Loucy (cell line): ENCODE data around the gene MYMX.

Experiments
- H2AFZ ChIP-seq: fragments of 200-600 bp; sonication (generic); 2 replicates; pipeline ENCODE4 v1.6.0; 2016; ENCODE audit warnings: antibody characterized with exemption, mild to moderate bottlenecking, low read length, moderate library complexity
- H3F3A ChIP-seq: fragments of 200-600 bp; 2 replicates; pipeline ENCODE4 v1.6.0; 2016; ENCODE audit warnings: antibody characterized with exemption, low read depth, mild to moderate bottlenecking
- H3K27me3 ChIP-seq: fragments of 200-600 bp; sonication (generic); 2 replicates; pipeline ENCODE4 v1.6.1; 2014; ENCODE audit warnings: low read length, mild to moderate bottlenecking; ENCODE audit not compliant: insufficient read depth, poor library complexity, severe bottlenecking
- H3K36me3 ChIP-seq: fragments of 200-600 bp; sonication (generic); 2 replicates; pipeline ENCODE4 v1.6.1; 2016; ENCODE audit warnings: low read length; ENCODE audit not compliant: insufficient read depth
- H3K4me1 ChIP-seq: fragments of 200-600 bp; sonication (generic); 2 replicates; pipeline ENCODE4 v1.5.1; 2014; ENCODE audit warnings: low read length, mild to moderate bottlenecking; ENCODE audit not compliant: insufficient read depth, poor library complexity, severe bottlenecking
- H3K4me2 ChIP-seq: fragments of 200-600 bp; sonication (generic); 2 replicates; pipeline ENCODE4 v1.6.0; 2014; ENCODE audit warnings: antibody characterized with exemption, low read length, low read depth, mild to moderate bottlenecking; ENCODE audit not compliant: poor library complexity, severe bottlenecking
- H3K4me3 ChIP-seq: fragments of 200-600 bp; sonication (generic); 2 replicates; pipeline ENCODE4 v1.5.1; 2014; ENCODE audit warnings: low read length, mild to moderate bottlenecking, mixed read lengths; ENCODE audit not compliant: poor library complexity, severe bottlenecking
- H3K79me2 ChIP-seq: fragments of 200-600 bp; sonication (generic); 2 replicates; pipeline ENCODE4 v1.6.1; 2014; ENCODE audit warnings: low read length; ENCODE audit not compliant: insufficient read depth
- H3K9ac ChIP-seq: fragments of 200-600 bp; sonication (generic); 2 replicates; pipeline ENCODE4 v1.6.0; 2014; ENCODE audit warnings: mild to moderate bottlenecking, low read depth, low read length, moderate library complexity; ENCODE audit not compliant: poor library complexity, severe bottlenecking
- H3K9me2 ChIP-seq: fragments of 200-600 bp; sonication (generic); replicated peaks from 2 replicates; pipeline ENCODE4 v1.6.1; 2016; ENCODE audit warnings: low read depth, low read length, mixed read lengths
- H3K9me3 ChIP-seq: fragments of 200-600 bp; sonication (generic); 2 replicates; pipeline ENCODE4 v1.6.1; 2014; ENCODE audit warnings: mild to moderate bottlenecking, antibody characterized with exemption, low read length, low read depth; ENCODE audit not compliant: insufficient read depth
- H4K20me1 ChIP-seq: fragments of 200-600 bp; sonication (generic); 2 replicates; pipeline ENCODE4 v1.6.0; 2014; ENCODE audit warnings: antibody characterized with exemption, low read length, mild to moderate bottlenecking; ENCODE audit not compliant: insufficient read depth, poor library complexity, severe bottlenecking
- CTCF ChIP-seq: fragments of 200-600 bp; sonication (generic); conservative IDR thresholded peaks from 2 replicates; pipeline ENCODE4 v1.5.1; 2014; ENCODE audit warnings: mild to moderate bottlenecking, antibody characterized with exemption, low read length
- EZH2phosphoT487 ChIP-seq: fragments of 200-600 bp; IDR thresholded peaks from 2 replicates; pipeline ENCODE4 v1.6.1; 2018; ENCODE audit warnings: antibody characterized with exemption, mild to moderate bottlenecking, moderate library complexity, borderline replicate concordance

MYMX gene

GRCh38 chr6:44235269-44235668, 18.5 kb downstream of the MYMX start:
- Histone ChIP-seq H3K9me3 (no peaks in the 10 kb centered on the region), H4K20me1 (no peaks in the 10 kb centered on the region), H3K27me3 (no peaks in the 10 kb centered on the region), H3K4me1 (no peaks in the 10 kb centered on the region), H2AFZ (no peak overlapping the region), H3K9me2 (no peaks in the 10 kb centered on the region), H3K79me2 (no peaks in the 10 kb centered on the region), H3F3A (no peaks in the 10 kb centered on the region), H3K9ac (no peak overlapping the region), H3K36me3 (peaks cover 5% of the 10 kb centered on the region; the same call in 1 of the 2 replicates), H3K4me2 (no peak overlapping the region), H3K4me3 (no peak overlapping the region)
- TF ChIP-seq EZH2phosphoT487 (no peak), CTCF (no peak)

GRCh38 chr6:44235891-44236516, 19.3 kb downstream of the MYMX start:
- no peaks in the 10 kb centered on the region for H3F3A ChIP-seq
- H2AFZ ChIP-seq: no peak overlapping the region
- H3K4me2 ChIP-seq: no peak overlapping the region
- TF ChIP-seq EZH2phosphoT487 (no peak), CTCF (no peak)
- no peaks in the 10 kb centered on the region for H4K20me1 ChIP-seq
- H3K36me3 ChIP-seq: no peaks in the 10 kb centered on the region; the same call in 1 of the 2 replicates
- H3K9me3 ChIP-seq: no peaks in the 10 kb centered on the region
- no peaks in the 10 kb centered on the region for H3K9me2 ChIP-seq
- H3K79me2 ChIP-seq: no peaks in the 10 kb centered on the region
- H3K9ac ChIP-seq: no peak overlapping the region
- H3K27me3 ChIP-seq: no peaks in the 10 kb centered on the region
- no peak overlapping the region for H3K4me3 ChIP-seq
- H3K4me1 ChIP-seq: no peaks in the 10 kb centered on the region

- no peaks in the 10 kb centered on the region for H3K4me1 ChIP-seq
- no peaks in the 10 kb centered on the region for H3K9me3 ChIP-seq
- no peaks in the 10 kb centered on the region for H3K27me3 ChIP-seq
- H4K20me1 ChIP-seq: no peaks in the 10 kb centered on the region
- TF ChIP-seq EZH2phosphoT487 (no peak), CTCF (no peak)
- H3K9me2 ChIP-seq: no peaks in the 10 kb centered on the region
- H3K9ac ChIP-seq: peak overlapping the region; percentile 73
- H2AFZ ChIP-seq: peak overlapping the region; percentile 97
- peak overlapping the region; percentile 83 for H3K4me3 ChIP-seq
- peak overlapping the region; percentile 92 for H3K4me2 ChIP-seq
- H3K79me2 ChIP-seq: no peaks in the 10 kb centered on the region
- no peaks in the 10 kb centered on the region for H3F3A ChIP-seq
- no peaks in the 10 kb centered on the region; the same call in 1 of the 2 replicates for H3K36me3 ChIP-seq
These were observed 20.5 kb downstream of the MYMX start for GRCh38 chr6:44237021-44237812.
